Naive thymus-derived CD4-positive, alpha-beta T cell (primary cell): Measurements from ENCODE around the gene CACHD1. TPM values are rescaled to one million over a fixed set of nuclear protein-coding genes. Genes with fewer than 3 reads are reported as not detected.
A peak's percentile ranks its signal among the peaks of the same experiment; 100 is the strongest.

Experiments
- ATAC-seq: fragments of 150-1000 bp; cut with Tn5 transposase; 2 replicates; pipeline ENCODE4 v1.10.0; 2021; ENCODE audit warnings: mild to moderate bottlenecking, moderate library complexity
- CTCF ChIA-PET: fragments of 350-600 bp; sonication (Branson Sonifier 250); formaldehyde crosslinking; loops from one replicate; lab custom pipeline; 2021; ENCODE audit warnings: antibody characterized with exemption; lab: Charles Lee
- POLR2A ChIA-PET: fragments of 350-600 bp; sonication (Branson Sonifier 250); formaldehyde crosslinking; loops from one replicate; lab custom pipeline; 2021; ENCODE audit warnings: antibody characterized with exemption, inconsistent platforms; lab: Charles Lee
- DNase-seq, 9 donors: peaks; one replicate each; pipeline versions ENCODE4 v3.0.0 to v3.0.0-alpha.2; 2020 to 2022; ENCODE audit warnings: mixed read lengths in 1 of 9
- H3K27ac ChIP-seq: one replicate; pipeline ENCODE4 v1.7.0; 2013; ENCODE audit warnings: mild to moderate bottlenecking, low read depth, low read length, moderate library complexity
- H3K27me3 ChIP-seq, 2 donors: one replicate each; pipeline ENCODE4 v1.7.0; 2013; ENCODE audit warnings: low read length in 2 of 2, mild to moderate bottlenecking in 2 of 2, moderate library complexity in 2 of 2; ENCODE audit not compliant: control insufficient read depth in 2 of 2, insufficient read depth in 2 of 2
- H3K36me3 ChIP-seq, 3 experiments: 1 replicate in 2 of 3; 2 replicates in 1 of 3; pipeline ENCODE4 v1.7.0; 2013; ENCODE audit warnings: low read length in 3 of 3, mild to moderate bottlenecking in 3 of 3, moderate library complexity in 1 of 3; ENCODE audit not compliant: insufficient read depth in 3 of 3, control insufficient read depth in 2 of 3
- H3K4me1 ChIP-seq, 2 donors: one replicate each; pipeline ENCODE4 v1.7.0; 2013; ENCODE audit warnings: low read length in 2 of 2, mild to moderate bottlenecking in 2 of 2, moderate library complexity in 1 of 2; ENCODE audit not compliant: control insufficient read depth in 2 of 2, insufficient read depth in 2 of 2
- H3K4me3 ChIP-seq: 2 replicates; pipeline ENCODE4 v1.7.0; 2013; ENCODE audit warnings: mild to moderate bottlenecking, low read length
- H3K9me3 ChIP-seq, 3 experiments: 1 replicate in 2 of 3; 2 replicates in 1 of 3; pipeline ENCODE4 v1.7.0; 2013; ENCODE audit warnings: low read length in 3 of 3; ENCODE audit not compliant: control insufficient read depth in 2 of 3
- H3K27ac Mint-ChIP-seq, 9 donors: one replicate each; pipeline ENCODE4 v1.8.0; 2020 to 2022; ENCODE audit warnings: mixed read lengths in 9 of 9, mild to moderate bottlenecking in 8 of 9, moderate library complexity in 5 of 9, inconsistent platforms in 2 of 9
- H3K27me3 Mint-ChIP-seq, 5 donors: one replicate each; pipeline ENCODE4 v1.8.0; 2021 to 2022; ENCODE audit warnings: mixed read lengths in 5 of 5, mild to moderate bottlenecking in 1 of 5
- H3K36me3 Mint-ChIP-seq, 5 donors: one replicate each; pipeline ENCODE4 v1.8.0; 2020 to 2022; ENCODE audit warnings: mixed read lengths in 5 of 5, mild to moderate bottlenecking in 3 of 5, inconsistent platforms in 1 of 5
- H3K4me1 Mint-ChIP-seq, 7 donors: one replicate each; pipeline ENCODE4 v1.8.0; 2020 to 2022; ENCODE audit warnings: mixed read lengths in 7 of 7, mild to moderate bottlenecking in 3 of 7, inconsistent platforms in 1 of 7
- H3K4me3 Mint-ChIP-seq, 10 donors: one replicate each; pipeline ENCODE4 v1.8.0; 2020 to 2022; ENCODE audit warnings: mild to moderate bottlenecking in 10 of 10, mixed read lengths in 10 of 10, moderate library complexity in 6 of 10, inconsistent platforms in 2 of 10
- H3K9me3 Mint-ChIP-seq, 11 donors: one replicate each; pipeline ENCODE4 v1.8.0; 2020 to 2022; ENCODE audit warnings: mixed read lengths in 11 of 11, mild to moderate bottlenecking in 4 of 11, inconsistent platforms in 1 of 11, moderate library complexity in 1 of 11
- intact Hi-C, 2 donors: fragments of 100-400 bp; cut with micrococcal nuclease; formaldehyde crosslinking; loops; one replicate each; pipeline ENCODE4 v1.15.1; 2023
- polyA plus RNA-seq, 2 donors: library from polyadenylated mRNA; unstranded; fragments of 300-500 nt; fragmentation: Illumina TruSeq; gene quantifications; one replicate each; pipeline ENCODE4 v1.2.3, GENCODE V29; 2021
- total RNA-seq, 6 experiments: library from RNA in 5 of 6; stranded (reverse) in 5 of 6; gene quantifications; 1 replicate in 5 of 6; 2 replicates in 1 of 6; pipeline ENCODE4 v1.2.3 and lab custom pipeline; 2021 to 2026

Gene CACHD1
- total and polyA plus RNA-seq, 7 experiments from 2014 or later = 0.15 to 9.0 (median 3.4) TPM

- Mint-ChIP-seq H3K4me1 (peaks cover 25 to 99% (median 71%) of the 10 kb centered on the region in 7 donors), H3K4me3 (peak overlapping the region in 9 of 10 donors; percentile 2 to 71 (median 64)), H3K27ac (peak overlapping the region in 8 of 9 donors; percentile 38 to 91 (median 75)), H3K27me3 (peaks cover 0 to 60% (median 0%) of the 10 kb centered on the region in 5 donors), H3K9me3 (no peaks in the 10 kb centered on the region), H3K36me3 (peaks cover 0 to 2% (median 0%) of the 10 kb centered on the region in 5 donors)
- no peaks in the 10 kb centered on the region for H3K36me3 ChIP-seq
- no peak overlapping the region for H3K27ac ChIP-seq
- DNase-seq = no peak
- intact Hi-C loops = loop anchor here in 1 of 2 donors (1.0 to 10.0 kb wide), 6 partner anchors 9 to 957 kb away; partner anchors contain the start of genes JAK1, PGM1 and RAVER2
- no peaks in the 10 kb centered on the region for H3K27me3 ChIP-seq
- no peak overlapping the region for H3K4me3 ChIP-seq
- no peak for ATAC-seq
- ChIA-PET POLR2A (interaction anchor here (1.0 kb wide), 1 partner anchor 9 kb away, joined by 3 read pairs; no protein-coding TSS in a partner anchor), CTCF (no interaction called here)
- H3K4me1 ChIP-seq = peaks cover 4 to 35% of the 10 kb centered on the region in 2 donors
- H3K9me3 ChIP-seq = no peaks in the 10 kb centered on the region
Observed at GRCh38 chr1:64549464-64550239, 79.7 kb downstream of the CACHD1 start.

GRCh38 chr1:64550510-64550909, 80.6 kb downstream of the CACHD1 start:
- Mint-ChIP-seq H3K27ac (peak overlapping the region in 8 of 9 donors; percentile 14 to 87 (median 68)), H3K4me3 (peak overlapping the region in 9 of 10 donors; percentile 3 to 76 (median 60)), H3K27me3 (peaks cover 0 to 61% (median 0%) of the 10 kb centered on the region in 5 donors), H3K36me3 (peaks cover 0 to under 1% (median 0%) of the 10 kb centered on the region in 5 donors), H3K4me1 (peaks cover 22 to 96% (median 63%) of the 10 kb centered on the region in 7 donors), H3K9me3 (peaks cover 0 to under 1% (median 0%) of the 10 kb centered on the region in 11 donors)
- peak; percentile 89 for ATAC-seq
- ChIA-PET CTCF (interaction anchor here (3.7 kb wide), 1 partner anchor 124 kb away, joined by 24 read pairs; no protein-coding TSS in a partner anchor), POLR2A (interaction anchor here (0.6 to 1.2 kb wide), 3 partner anchors 13 to 113 kb away, joined by 3 to 9 read pairs (median 5); no protein-coding TSS in a partner anchor)
- peak in 7 of 9 donors; percentile 38 to 82 (median 77) for DNase-seq
- no peaks in the 10 kb centered on the region for H3K36me3 ChIP-seq
- intact Hi-C loops = loop anchor here in 1 of 2 donors (1.0 to 5.0 kb wide), 3 partner anchors 10 to 517 kb away; no protein-coding TSS in a partner anchor
- no peaks in the 10 kb centered on the region for H3K9me3 ChIP-seq
- H3K27me3 ChIP-seq = no peaks in the 10 kb centered on the region
- H3K4me1 ChIP-seq = peaks cover under 1 to 27% of the 10 kb centered on the region in 2 donors
- no peak overlapping the region for H3K4me3 ChIP-seq
- H3K27ac ChIP-seq = peak overlapping the region; percentile 38

DNA sequence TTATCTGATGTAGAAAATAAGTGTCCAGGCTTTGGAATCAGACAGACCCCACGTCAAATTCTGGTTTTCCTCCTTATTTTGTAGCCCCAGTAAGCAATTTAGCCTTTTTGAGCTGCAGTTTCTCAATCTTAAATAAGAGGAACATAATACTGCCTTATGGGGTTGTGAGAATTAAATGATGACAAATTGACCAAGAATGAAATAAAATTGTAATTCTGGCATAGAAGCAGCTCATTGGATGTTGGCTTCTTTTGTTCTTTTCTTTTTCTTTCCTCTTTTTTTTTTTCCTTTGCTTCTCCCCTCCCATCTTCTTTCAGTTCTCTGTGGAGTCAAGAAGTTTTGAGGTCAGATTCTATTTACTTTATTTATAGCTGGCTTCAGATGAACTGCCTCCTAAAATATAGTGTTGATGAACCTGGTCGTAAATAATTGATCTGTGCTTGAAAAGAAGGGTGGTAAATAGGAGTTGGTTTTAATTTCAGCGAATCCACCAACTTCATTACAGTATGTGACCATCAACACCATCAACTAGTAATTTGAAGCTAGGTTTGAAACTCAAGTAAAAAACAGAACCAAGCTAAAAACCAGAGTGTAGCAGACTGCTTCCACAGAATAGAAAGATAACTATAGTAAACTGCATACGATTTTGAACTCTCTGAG, 81.1 kb downstream of the CACHD1 start:
- DNase-seq (no peak), ATAC-seq (no peak)
- Histone ChIP-seq H3K36me3 (no peaks in the 10 kb centered on the region), H3K9me3 (no peaks in the 10 kb centered on the region), H3K27ac (peak overlapping the region; percentile 38), H3K4me1 (peaks cover 0 to 25% of the 10 kb centered on the region in 2 donors), H3K27me3 (no peaks in the 10 kb centered on the region), H3K4me3 (no peak overlapping the region)
- H3K36me3 Mint-ChIP-seq = peaks cover 0 to 4% (median 0%) of the 10 kb centered on the region in 5 donors
- peak overlapping the region in 9 of 10 donors; percentile 3 to 76 (median 60) for H3K4me3 Mint-ChIP-seq
- peaks cover 0 to 64% (median 0%) of the 10 kb centered on the region in 5 donors for H3K27me3 Mint-ChIP-seq
- H3K4me1 Mint-ChIP-seq = peaks cover 21 to 96% (median 64%) of the 10 kb centered on the region in 7 donors
- ChIA-PET POLR2A (interaction anchor here (0.6 to 1.2 kb wide), 5 partner anchors 13 to 112 kb away, joined by 3 to 9 read pairs (median 3); no protein-coding TSS in a partner anchor), CTCF (interaction anchor here (1.4 to 3.7 kb wide), 2 partner anchors 19 to 124 kb away, joined by 3 to 24 read pairs; no protein-coding TSS in a partner anchor)
- peak overlapping the region in 8 of 9 donors; percentile 38 to 87 (median 68) for H3K27ac Mint-ChIP-seq
- H3K9me3 Mint-ChIP-seq = peaks cover 0 to 5% (median 0%) of the 10 kb centered on the region in 11 donors
- intact Hi-C loops = loop anchor here in 1 of 2 donors (1.0 to 5.0 kb wide), 4 partner anchors 11 to 516 kb away; partner anchors contain the start of gene CACHD1

- Mint-ChIP-seq H3K27me3 (peaks cover 0 to 57% (median 0%) of the 10 kb centered on the region in 5 donors), H3K36me3 (peaks cover 0 to 8% (median 2%) of the 10 kb centered on the region in 5 donors), H3K4me3 (peak overlapping the region in 3 of 10 donors; percentile 6 to 18 (median 18)), H3K27ac (peak overlapping the region in 7 of 9 donors; percentile 4 to 91 (median 70)), H3K4me1 (peaks cover 20 to 81% (median 57%) of the 10 kb centered on the region in 7 donors), H3K9me3 (peaks cover 0 to 9% (median 0%) of the 10 kb centered on the region in 11 donors)
- ChIA-PET POLR2A (no interaction called here), CTCF (interaction anchor here (0.6 to 3.7 kb wide), 4 partner anchors 9 to 122 kb away, joined by 3 to 24 read pairs (median 3); no protein-coding TSS in a partner anchor)
- no peak for ATAC-seq
- Histone ChIP-seq H3K27ac (no peak overlapping the region), H3K9me3 (no peaks in the 10 kb centered on the region), H3K4me3 (no peak overlapping the region), H3K4me1 (peaks cover 0 to 25% of the 10 kb centered on the region in 2 donors), H3K27me3 (no peaks in the 10 kb centered on the region), H3K36me3 (no peaks in the 10 kb centered on the region)
- DNase-seq = peak in 2 of 9 donors; percentile 12 to 16
- intact Hi-C loops = loop anchor here in 1 of 2 donors (1.0 to 5.0 kb wide), 3 partner anchors 123 to 514 kb away; no protein-coding TSS in a partner anchor
Observed at GRCh38 chr1:64553285-64553684, 83.4 kb downstream of the CACHD1 start.

DNA sequence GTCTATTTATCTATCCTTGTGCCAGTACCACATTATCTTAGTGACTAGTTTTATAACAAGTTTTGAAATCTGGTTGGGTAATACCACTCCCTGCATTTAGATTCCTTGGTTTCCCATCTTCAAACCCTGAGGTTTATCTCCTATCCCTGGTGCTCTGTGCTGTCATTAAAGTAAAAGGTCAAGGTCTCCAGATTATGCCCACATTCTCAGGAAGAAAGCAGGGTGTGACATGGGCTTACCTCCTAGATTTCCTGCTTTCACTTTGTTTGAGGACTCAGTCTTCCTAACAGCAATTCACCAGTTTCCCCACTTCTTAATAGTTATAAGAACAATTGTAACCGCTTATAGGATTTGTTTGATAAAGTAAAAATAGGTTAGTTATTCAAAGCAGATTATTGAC, 86.0 kb downstream of the CACHD1 start:
- no peak overlapping the region for H3K27ac ChIP-seq
- Mint-ChIP-seq H3K9me3 (peaks cover 0 to 14% (median 0%) of the 10 kb centered on the region in 11 donors), H3K4me3 (peak overlapping the region in 1 of 10 donors; percentile 5), H3K27ac (peak overlapping the region in 1 of 9 donors; percentile 26), H3K36me3 (peaks cover 0 to 27% (median 17%) of the 10 kb centered on the region in 5 donors), H3K4me1 (peaks cover 4 to 55% (median 31%) of the 10 kb centered on the region in 7 donors), H3K27me3 (peaks cover 0 to 53% (median 4%) of the 10 kb centered on the region in 5 donors)
- peaks cover 0 to 8% of the 10 kb centered on the region in 2 donors for H3K4me1 ChIP-seq
- DNase-seq (no peak), ATAC-seq (no peak)
- H3K4me3 ChIP-seq = no peak overlapping the region
- H3K9me3 ChIP-seq = no peaks in the 10 kb centered on the region
- ChIA-PET CTCF (no interaction called here), POLR2A (no interaction called here)
- intact Hi-C loops = no loop called here
- no peaks in the 10 kb centered on the region for H3K27me3 ChIP-seq
- H3K36me3 ChIP-seq = no peaks in the 10 kb centered on the region
